Nephron (organoid): ENCODE data around the gene ZCCHC7.

Source experiments
- H3K27ac Mint-ChIP-seq, 3 experiments: 2 replicates each; pipeline ENCODE4 v1.8.0; 2020; ENCODE audit warnings: mixed read lengths in 3 of 3, mild to moderate bottlenecking in 2 of 3, moderate library complexity in 1 of 3
- H3K27me3 Mint-ChIP-seq: 2 replicates; pipeline ENCODE4 v1.8.0; 2021; ENCODE audit warnings: low read depth, mild to moderate bottlenecking, moderate library complexity, mixed read lengths
- H3K36me3 Mint-ChIP-seq: 2 replicates; pipeline ENCODE4 v1.8.0; 2020; ENCODE audit warnings: low read depth, mixed read lengths
- H3K4me1 Mint-ChIP-seq: 2 replicates; pipeline ENCODE4 v1.8.0; 2020; ENCODE audit warnings: mixed read lengths
- H3K4me3 Mint-ChIP-seq, 3 experiments: 2 replicates each; pipeline ENCODE4 v1.8.0; 2020; ENCODE audit warnings: mild to moderate bottlenecking in 3 of 3, mixed read lengths in 3 of 3, moderate library complexity in 2 of 3
- H3K9me3 Mint-ChIP-seq: 2 replicates; pipeline ENCODE4 v1.8.0; 2020; ENCODE audit warnings: mixed read lengths
- CTCF ChIP-seq, 3 experiments: fragments of 200-600 bp; sonication (generic); IDR thresholded peaks; one replicate each; pipeline ENCODE4 v1.5.0; 2021; ENCODE audit warnings: antibody characterized with exemption in 3 of 3; ENCODE audit not compliant: unreplicated experiment in 3 of 3

Gene ZCCHC7

GRCh38 chr9:37172557-37172956, 52.2 kb downstream of the ZCCHC7 start:
- Mint-ChIP-seq H3K4me1 (no peaks in the 10 kb centered on the region), H3K27ac (no peak overlapping the region), H3K27me3 (no peaks in the 10 kb centered on the region), H3K4me3 (no peak overlapping the region), H3K36me3 (peaks cover 29% of the 10 kb centered on the region), H3K9me3 (no peaks in the 10 kb centered on the region)
- TF ChIP-seq CTCF (IDR thresholded peaks at IDR 0.05; ENCODE audit: unreplicated experiment in 3 of 3), result no peak

GRCh38 chr9:37174247-37174646, 53.9 kb downstream of the ZCCHC7 start:
- Mint-ChIP-seq H3K27ac (no peak overlapping the region), H3K4me1 (no peaks in the 10 kb centered on the region), H3K36me3 (peaks cover 14% of the 10 kb centered on the region), H3K27me3 (no peaks in the 10 kb centered on the region), H3K4me3 (no peak overlapping the region), H3K9me3 (no peaks in the 10 kb centered on the region)
- no peak for TF ChIP-seq CTCF (IDR thresholded peaks at IDR 0.05; ENCODE audit: unreplicated experiment in 3 of 3)

GRCh38 chr9:37178742-37179141, 58.4 kb downstream of the ZCCHC7 start:
- Mint-ChIP-seq H3K27me3 (no peaks in the 10 kb centered on the region), H3K36me3 (peaks cover 12% of the 10 kb centered on the region), H3K27ac (no peak overlapping the region), H3K4me3 (no peak overlapping the region), H3K4me1 (no peaks in the 10 kb centered on the region), H3K9me3 (no peaks in the 10 kb centered on the region)
- TF ChIP-seq CTCF (IDR thresholded peaks at IDR 0.05; ENCODE audit: unreplicated experiment in 3 of 3), result no peak

- no peaks in the 10 kb centered on the region for H3K9me3 Mint-ChIP-seq
- H3K4me3 Mint-ChIP-seq, result no peak overlapping the region
- no peaks in the 10 kb centered on the region for H3K4me1 Mint-ChIP-seq
- TF ChIP-seq CTCF (IDR thresholded peaks at IDR 0.05; ENCODE audit: unreplicated experiment in 3 of 3), result no peak
- peaks cover 12% of the 10 kb centered on the region for H3K36me3 Mint-ChIP-seq
- H3K27ac Mint-ChIP-seq, result no peak overlapping the region
- H3K27me3 Mint-ChIP-seq, result no peaks in the 10 kb centered on the region
Measured at GRCh38 chr9:37179576-37179975, 59.2 kb downstream of the ZCCHC7 start.

GRCh38 chr9:37180138-37180537, 59.8 kb downstream of the ZCCHC7 start:
- no peak overlapping the region for H3K27ac Mint-ChIP-seq
- no peaks in the 10 kb centered on the region for H3K4me1 Mint-ChIP-seq
- TF ChIP-seq CTCF (IDR thresholded peaks at IDR 0.05; ENCODE audit: unreplicated experiment in 3 of 3), result no peak
- H3K4me3 Mint-ChIP-seq, result no peak overlapping the region
- no peaks in the 10 kb centered on the region for H3K27me3 Mint-ChIP-seq
- no peaks in the 10 kb centered on the region for H3K9me3 Mint-ChIP-seq
- H3K36me3 Mint-ChIP-seq, result peaks cover 12% of the 10 kb centered on the region

- no peaks in the 10 kb centered on the region for H3K4me1 Mint-ChIP-seq
- H3K9me3 Mint-ChIP-seq, result no peaks in the 10 kb centered on the region
- H3K4me3 Mint-ChIP-seq, result no peak overlapping the region
- H3K36me3 Mint-ChIP-seq, result peaks cover 12% of the 10 kb centered on the region
- no peak overlapping the region for H3K27ac Mint-ChIP-seq
- no peaks in the 10 kb centered on the region for H3K27me3 Mint-ChIP-seq
- no peak for TF ChIP-seq CTCF (IDR thresholded peaks at IDR 0.05; ENCODE audit: unreplicated experiment in 3 of 3)
Measured at GRCh38 chr9:37182718-37183117, 62.3 kb downstream of the ZCCHC7 start.
